Middle frontal gyrus (tissue), 1 donor: ENCODE data around the gene GALNT7.
"Not testable (repeated sequence)": the region's sequence is repeated elsewhere in the genome, so short reads cannot be mapped to it uniquely, and the experiment has no call there.

Source experiments
- DNase-seq: peaks from one replicate; pipeline ENCODE4 v3.0.0-alpha.2; 2015; ENCODE audit warnings: low spot score; ENCODE audit errors: extremely low spot score

The GALNT7 gene

GRCh38 chr4:173194157-173194556, 25.5 kb downstream of the GALNT7 start:
- no peak for DNase-seq

- no peak for DNase-seq
These were observed 26.5 kb downstream of the GALNT7 start for GRCh38 chr4:173195109-173195508.

- no peak for DNase-seq
These were observed 30.9 kb downstream of the GALNT7 start for GRCh38 chr4:173199553-173199952.

- no peak for DNase-seq
These were observed 31.7 kb downstream of the GALNT7 start for GRCh38 chr4:173200103-173200884.

- DNase-seq: no peak
These were observed 33.8 kb downstream of the GALNT7 start for GRCh38 chr4:173202395-173202794.

- DNase-seq: no peak
These were observed 37.0 kb downstream of the GALNT7 start for GRCh38 chr4:173205656-173206055.

GRCh38 chr4:173208420-173208819, 39.8 kb downstream of the GALNT7 start:
- DNase-seq: no peak

- no peak for DNase-seq
These were observed 42.6 kb downstream of the GALNT7 start for GRCh38 chr4:173211222-173211621.

GRCh38 chr4:173211838-173212237, 43.2 kb downstream of the GALNT7 start:
- no peak for DNase-seq

- DNase-seq: no peak
These were observed 43.8 kb downstream of the GALNT7 start for GRCh38 chr4:173212379-173212778.

GRCh38 chr4:173213296-173213695, 44.7 kb downstream of the GALNT7 start:
- no peak for DNase-seq

GRCh38 chr4:173214231-173214630, 45.6 kb downstream of the GALNT7 start:
- DNase-seq: no peak

GRCh38 chr4:173214661-173215060, 46.0 kb downstream of the GALNT7 start:
- no peak for DNase-seq

- DNase-seq: no peak
These were observed 48.5 kb downstream of the GALNT7 start for GRCh38 chr4:173217075-173217474.

- DNase-seq: no peak
These were observed 49.1 kb downstream of the GALNT7 start for GRCh38 chr4:173217727-173218126.

GRCh38 chr4:173218411-173219125, 50.0 kb downstream of the GALNT7 start:
- DNase-seq: no peak

- DNase-seq: not testable (repeated sequence)
These were observed 50.5 kb downstream of the GALNT7 start for GRCh38 chr4:173219126-173219437.

GRCh38 chr4:173223743-173224142, 55.1 kb downstream of the GALNT7 start:
- no peak for DNase-seq

GRCh38 chr4:173226401-173226888, 57.8 kb downstream of the GALNT7 start:
- DNase-seq: no peak

- DNase-seq: no peak
These were observed 59.1 kb downstream of the GALNT7 start for GRCh38 chr4:173227756-173228155.

- DNase-seq: no peak
These were observed 61.5 kb downstream of the GALNT7 start for GRCh38 chr4:173230062-173230461.

GRCh38 chr4:173231916-173232315, 63.3 kb downstream of the GALNT7 start:
- no peak for DNase-seq

GRCh38 chr4:173233857-173234256, 65.2 kb downstream of the GALNT7 start:
- no peak for DNase-seq
